GM23338 (cell line): ENCODE results near the gene EFCAB9. TPM values are rescaled to one million over a fixed set of nuclear protein-coding genes. Genes with fewer than 3 reads are reported as not detected.

ENCODE experiments used
- ATAC-seq: fragments of 200-7000 bp; cut with Tn5 transposase; 3 replicates; pipeline ENCODE4 v1.9.1; 2020
- DNase-seq: peaks from one replicate; pipeline ENCODE4 v3.0.0-alpha.2; 2015; ENCODE audit warnings: low spot score
- H2AFZ ChIP-seq: fragments of 200-600 bp; sonication (generic); 2 replicates; pipeline ENCODE4 v1.8.0; 2016; ENCODE audit warnings: antibody characterized with exemption, mild to moderate bottlenecking, moderate library complexity
- H3F3A ChIP-seq: fragments of 200-600 bp; sonication (generic); replicated peaks from 2 replicates; pipeline ENCODE4 v1.8.0; 2017; ENCODE audit warnings: antibody characterized with exemption, mixed run types, low read depth
- H3K27ac ChIP-seq: fragments of 200-600 bp; sonication (generic); 2 replicates; pipeline ENCODE4 v1.6.1; 2016; ENCODE audit warnings: low read depth
- H3K27me3 ChIP-seq: fragments of 200-600 bp; sonication (generic); 2 replicates; pipeline ENCODE4 v1.8.0; 2016; ENCODE audit warnings: mild to moderate bottlenecking, mixed run types, moderate library complexity; ENCODE audit not compliant: insufficient read depth
- H3K36me3 ChIP-seq: fragments of 200-600 bp; sonication (generic); 2 replicates; pipeline ENCODE4 v1.8.0; 2016; ENCODE audit warnings: mild to moderate bottlenecking; ENCODE audit not compliant: insufficient read depth
- H3K4me1 ChIP-seq: fragments of 200-600 bp; sonication (generic); 2 replicates; pipeline ENCODE4 v1.8.0; 2016; ENCODE audit warnings: mild to moderate bottlenecking, moderate library complexity; ENCODE audit not compliant: insufficient read depth
- H3K4me2 ChIP-seq: fragments of 200-600 bp; sonication (generic); 2 replicates; pipeline ENCODE4 v1.7.1; 2017; ENCODE audit warnings: mixed run types
- H3K4me3 ChIP-seq: fragments of 200-600 bp; sonication (generic); 2 replicates; pipeline ENCODE4 v1.6.1; 2016; ENCODE audit warnings: mixed run types
- H3K79me2 ChIP-seq: fragments of 200-600 bp; sonication (generic); replicated peaks from 2 replicates; pipeline ENCODE4 v1.8.0; 2017; ENCODE audit warnings: mild to moderate bottlenecking; ENCODE audit not compliant: insufficient read depth
- H3K9me2 ChIP-seq: fragments of 200-600 bp; sonication (generic); 2 replicates; pipeline ENCODE4 v1.8.0; 2017; ENCODE audit not compliant: insufficient read depth
- H4K20me1 ChIP-seq: fragments of 200-600 bp; sonication (generic); replicated peaks from 2 replicates; pipeline ENCODE4 v1.8.0; 2017; ENCODE audit warnings: mild to moderate bottlenecking; ENCODE audit not compliant: insufficient read depth
- H3K27ac Mint-ChIP-seq: 2 replicates; pipeline ENCODE4 v1.8.0; 2020; ENCODE audit warnings: inconsistent platforms, mild to moderate bottlenecking, moderate library complexity, mixed read lengths
- H3K27me3 Mint-ChIP-seq: 3 replicates; pipeline ENCODE4 v1.8.0; 2022; ENCODE audit warnings: low read depth, mild to moderate bottlenecking, moderate library complexity, mixed read lengths, inconsistent platforms; ENCODE audit not compliant: insufficient read depth, poor library complexity
- H3K36me3 Mint-ChIP-seq: 3 replicates; pipeline ENCODE4 v1.8.0; 2021; ENCODE audit warnings: low read depth, mild to moderate bottlenecking, inconsistent platforms, moderate library complexity, mixed read lengths
- H3K4me1 Mint-ChIP-seq: 3 replicates; pipeline ENCODE4 v1.8.0; 2020; ENCODE audit warnings: mild to moderate bottlenecking, inconsistent platforms, mixed read lengths
- H3K4me3 Mint-ChIP-seq: 3 replicates; pipeline ENCODE4 v1.8.0; 2021; ENCODE audit warnings: moderate library complexity, mild to moderate bottlenecking, inconsistent platforms, mixed read lengths
- H3K9me3 Mint-ChIP-seq: 3 replicates; pipeline ENCODE4 v1.8.0; 2020; ENCODE audit warnings: moderate library complexity, mild to moderate bottlenecking, inconsistent platforms, mixed read lengths
- CREB1 ChIP-seq: fragments of 250-450 bp; sonication (Bioruptor Pico); IDR thresholded peaks from 2 replicates; pipeline ENCODE4 v1.5.0; 2020; ENCODE audit warnings: low read depth, mild to moderate bottlenecking, moderate library complexity
- EZH2 ChIP-seq: fragments of 200-600 bp; sonication (generic); IDR thresholded peaks from one replicate; pipeline ENCODE4 v1.8.0; 2017; ENCODE audit warnings: antibody characterized with exemption, mild to moderate bottlenecking, low read depth; ENCODE audit not compliant: unreplicated experiment
- EZH2phosphoT487 ChIP-seq: fragments of 200-600 bp; sonication (generic); IDR thresholded peaks from one replicate; pipeline ENCODE4 v1.8.1; 2018; ENCODE audit warnings: antibody characterized with exemption; ENCODE audit not compliant: unreplicated experiment
- JUNB ChIP-seq: IDR thresholded peaks from one replicate; pipeline ENCODE4 v1.6.1; 2016; ENCODE audit warnings: antibody characterized with exemption; ENCODE audit not compliant: unreplicated experiment
- NANOG ChIP-seq: IDR thresholded peaks from 2 replicates; pipeline ENCODE4 v1.6.1; 2016; ENCODE audit warnings: antibody characterized with exemption, borderline replicate concordance
- POLR2AphosphoS5 ChIP-seq: IDR thresholded peaks from 2 replicates; pipeline ENCODE4 v1.6.1; 2016; ENCODE audit warnings: antibody characterized with exemption, low read depth
- STAT1 ChIP-seq: IDR thresholded peaks from one replicate; pipeline ENCODE4 v1.6.1; 2016; ENCODE audit warnings: antibody characterized with exemption; ENCODE audit not compliant: unreplicated experiment
- ZNF114 ChIP-seq: fragments of 250-450 bp; sonication (Bioruptor Pico); IDR thresholded peaks from 2 replicates; pipeline ENCODE4 v1.5.0; 2020; ENCODE audit warnings: mild to moderate bottlenecking, moderate library complexity
- ZNF331 ChIP-seq: fragments of 250-450 bp; sonication (Bioruptor Pico); IDR thresholded peaks from 2 replicates; pipeline ENCODE4 v1.5.0; 2020; ENCODE audit warnings: low read depth, mild to moderate bottlenecking, moderate library complexity
- polyA plus RNA-seq: library from polyadenylated mRNA; unstranded; fragments of >200 nt; fragmentation: Nextera tagmentation; extraction: Ambion mirVana; gene quantifications from 2 replicates; pipeline ENCODE4 v1.2.1, GENCODE V29; 2016
- total RNA-seq: library from RNA; depleted of rRNA; stranded (reverse); fragments of >200 nt; shearing (Covaris generic); gene quantifications from 2 replicates; pipeline ENCODE4 v1.2.3, GENCODE V29; 2014
- TF ChIP-seq, protein P1 (sequence below): IDR thresholded peaks from 2 replicates; pipeline ENCODE4 v1.6.1; 2016; ENCODE audit warnings: antibody characterized with exemption
- TF ChIP-seq, protein P2 (sequence below), 2 experiments: fragments of 200-600 bp in 1 of 2; sonication (generic) in 1 of 2; conservative IDR thresholded peaks; 2 replicates each; pipeline versions ENCODE4 v1.5.1 to v1.6.1; 2016 to 2017; ENCODE audit warnings: antibody characterized with exemption in 2 of 2, low read depth in 2 of 2, mild to moderate bottlenecking in 2 of 2, moderate library complexity in 1 of 2
- TF ChIP-seq, protein P3 (sequence below): fragments of 250-450 bp; sonication (Bioruptor Pico); IDR thresholded peaks from 2 replicates; pipeline ENCODE4 v1.5.0; 2020; ENCODE audit warnings: mild to moderate bottlenecking, moderate library complexity

Gene EFCAB9
- total and polyA plus RNA-seq, 2 experiments from 2014 or later, result not detected

DNA sequence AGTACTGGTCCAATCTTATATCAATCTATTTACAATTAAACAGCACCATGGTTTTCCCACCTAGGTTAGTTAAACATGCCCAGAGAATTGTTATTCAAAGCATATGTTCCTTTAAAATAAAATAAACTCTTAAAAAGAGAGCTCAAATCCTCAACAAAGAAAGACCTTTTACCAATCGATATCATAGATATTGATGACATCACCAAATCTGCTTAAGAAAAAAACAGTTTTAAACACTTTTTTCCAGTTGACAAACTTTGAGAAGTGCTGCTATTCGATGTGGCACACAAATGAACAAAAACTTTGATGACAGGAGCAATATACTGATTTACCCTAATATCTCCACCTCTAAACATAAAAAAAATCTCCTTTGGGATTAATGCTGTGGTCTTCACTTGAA is 15.7 kb downstream of the EFCAB9 start (continued):
- TF ChIP-seq EZH2phosphoT487, result no peak

DNA sequence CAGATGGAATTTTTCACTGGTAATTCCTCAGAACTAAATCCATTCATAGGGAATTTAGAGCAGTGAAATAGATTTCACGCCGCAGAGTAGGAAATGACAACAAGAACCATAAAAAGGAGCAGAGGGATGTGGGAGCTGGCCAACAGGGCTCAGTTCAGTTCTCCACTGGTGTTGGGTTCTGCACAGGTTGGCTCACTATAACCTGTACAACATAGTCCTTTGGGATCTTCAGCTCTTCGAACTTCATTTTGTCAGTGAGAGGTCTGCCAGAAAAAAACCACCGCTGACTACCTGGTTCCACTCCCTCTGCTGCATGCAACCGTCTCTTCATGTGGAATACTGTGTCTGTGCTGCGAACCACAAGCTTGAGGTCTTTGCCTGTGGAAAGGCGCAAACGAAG is 17.7 kb downstream of the EFCAB9 start:
- DNase-seq, result no peak
- H3K9me3 Mint-ChIP-seq, result no peaks in the 10 kb centered on the region
- H3K4me1 Mint-ChIP-seq, result 0 out of 3 replicates have a peak, but pooled peaks cover 4% of the 10 kb centered on the region
- no peaks in the 10 kb centered on the region; the same call in 1 of the 2 replicates for H3F3A ChIP-seq
- no peaks in the 10 kb centered on the region for H3K4me1 ChIP-seq
- no peaks in the 10 kb centered on the region for H3K27me3 ChIP-seq
- peaks cover 24% of the 10 kb centered on the region for H3K79me2 ChIP-seq
- no peak overlapping the region for H3K4me2 ChIP-seq
- TF ChIP-seq, protein P1, sequence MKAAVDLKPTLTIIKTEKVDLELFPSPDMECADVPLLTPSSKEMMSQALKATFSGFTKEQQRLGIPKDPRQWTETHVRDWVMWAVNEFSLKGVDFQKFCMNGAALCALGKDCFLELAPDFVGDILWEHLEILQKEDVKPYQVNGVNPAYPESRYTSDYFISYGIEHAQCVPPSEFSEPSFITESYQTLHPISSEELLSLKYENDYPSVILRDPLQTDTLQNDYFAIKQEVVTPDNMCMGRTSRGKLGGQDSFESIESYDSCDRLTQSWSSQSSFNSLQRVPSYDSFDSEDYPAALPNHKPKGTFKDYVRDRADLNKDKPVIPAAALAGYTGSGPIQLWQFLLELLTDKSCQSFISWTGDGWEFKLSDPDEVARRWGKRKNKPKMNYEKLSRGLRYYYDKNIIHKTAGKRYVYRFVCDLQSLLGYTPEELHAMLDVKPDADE, result no peak
- TF ChIP-seq ZNF331 (CRISPR knock-in tag) (no peak), ZNF114 (CRISPR knock-in tag) (no peak), EZH2phosphoT487 (no peak), EZH2 (no peak), STAT1 (no peak), CREB1 (CRISPR knock-in tag) (no peak), POLR2AphosphoS5 (no peak), NANOG (no peak), JUNB (no peak)
- TF ChIP-seq, protein P2, sequence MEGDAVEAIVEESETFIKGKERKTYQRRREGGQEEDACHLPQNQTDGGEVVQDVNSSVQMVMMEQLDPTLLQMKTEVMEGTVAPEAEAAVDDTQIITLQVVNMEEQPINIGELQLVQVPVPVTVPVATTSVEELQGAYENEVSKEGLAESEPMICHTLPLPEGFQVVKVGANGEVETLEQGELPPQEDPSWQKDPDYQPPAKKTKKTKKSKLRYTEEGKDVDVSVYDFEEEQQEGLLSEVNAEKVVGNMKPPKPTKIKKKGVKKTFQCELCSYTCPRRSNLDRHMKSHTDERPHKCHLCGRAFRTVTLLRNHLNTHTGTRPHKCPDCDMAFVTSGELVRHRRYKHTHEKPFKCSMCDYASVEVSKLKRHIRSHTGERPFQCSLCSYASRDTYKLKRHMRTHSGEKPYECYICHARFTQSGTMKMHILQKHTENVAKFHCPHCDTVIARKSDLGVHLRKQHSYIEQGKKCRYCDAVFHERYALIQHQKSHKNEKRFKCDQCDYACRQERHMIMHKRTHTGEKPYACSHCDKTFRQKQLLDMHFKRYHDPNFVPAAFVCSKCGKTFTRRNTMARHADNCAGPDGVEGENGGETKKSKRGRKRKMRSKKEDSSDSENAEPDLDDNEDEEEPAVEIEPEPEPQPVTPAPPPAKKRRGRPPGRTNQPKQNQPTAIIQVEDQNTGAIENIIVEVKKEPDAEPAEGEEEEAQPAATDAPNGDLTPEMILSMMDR (conservative IDR thresholded peaks at IDR 0.05; ENCODE audit: low read depth in 2 of 2), result no peak
- TF ChIP-seq, protein P3, sequence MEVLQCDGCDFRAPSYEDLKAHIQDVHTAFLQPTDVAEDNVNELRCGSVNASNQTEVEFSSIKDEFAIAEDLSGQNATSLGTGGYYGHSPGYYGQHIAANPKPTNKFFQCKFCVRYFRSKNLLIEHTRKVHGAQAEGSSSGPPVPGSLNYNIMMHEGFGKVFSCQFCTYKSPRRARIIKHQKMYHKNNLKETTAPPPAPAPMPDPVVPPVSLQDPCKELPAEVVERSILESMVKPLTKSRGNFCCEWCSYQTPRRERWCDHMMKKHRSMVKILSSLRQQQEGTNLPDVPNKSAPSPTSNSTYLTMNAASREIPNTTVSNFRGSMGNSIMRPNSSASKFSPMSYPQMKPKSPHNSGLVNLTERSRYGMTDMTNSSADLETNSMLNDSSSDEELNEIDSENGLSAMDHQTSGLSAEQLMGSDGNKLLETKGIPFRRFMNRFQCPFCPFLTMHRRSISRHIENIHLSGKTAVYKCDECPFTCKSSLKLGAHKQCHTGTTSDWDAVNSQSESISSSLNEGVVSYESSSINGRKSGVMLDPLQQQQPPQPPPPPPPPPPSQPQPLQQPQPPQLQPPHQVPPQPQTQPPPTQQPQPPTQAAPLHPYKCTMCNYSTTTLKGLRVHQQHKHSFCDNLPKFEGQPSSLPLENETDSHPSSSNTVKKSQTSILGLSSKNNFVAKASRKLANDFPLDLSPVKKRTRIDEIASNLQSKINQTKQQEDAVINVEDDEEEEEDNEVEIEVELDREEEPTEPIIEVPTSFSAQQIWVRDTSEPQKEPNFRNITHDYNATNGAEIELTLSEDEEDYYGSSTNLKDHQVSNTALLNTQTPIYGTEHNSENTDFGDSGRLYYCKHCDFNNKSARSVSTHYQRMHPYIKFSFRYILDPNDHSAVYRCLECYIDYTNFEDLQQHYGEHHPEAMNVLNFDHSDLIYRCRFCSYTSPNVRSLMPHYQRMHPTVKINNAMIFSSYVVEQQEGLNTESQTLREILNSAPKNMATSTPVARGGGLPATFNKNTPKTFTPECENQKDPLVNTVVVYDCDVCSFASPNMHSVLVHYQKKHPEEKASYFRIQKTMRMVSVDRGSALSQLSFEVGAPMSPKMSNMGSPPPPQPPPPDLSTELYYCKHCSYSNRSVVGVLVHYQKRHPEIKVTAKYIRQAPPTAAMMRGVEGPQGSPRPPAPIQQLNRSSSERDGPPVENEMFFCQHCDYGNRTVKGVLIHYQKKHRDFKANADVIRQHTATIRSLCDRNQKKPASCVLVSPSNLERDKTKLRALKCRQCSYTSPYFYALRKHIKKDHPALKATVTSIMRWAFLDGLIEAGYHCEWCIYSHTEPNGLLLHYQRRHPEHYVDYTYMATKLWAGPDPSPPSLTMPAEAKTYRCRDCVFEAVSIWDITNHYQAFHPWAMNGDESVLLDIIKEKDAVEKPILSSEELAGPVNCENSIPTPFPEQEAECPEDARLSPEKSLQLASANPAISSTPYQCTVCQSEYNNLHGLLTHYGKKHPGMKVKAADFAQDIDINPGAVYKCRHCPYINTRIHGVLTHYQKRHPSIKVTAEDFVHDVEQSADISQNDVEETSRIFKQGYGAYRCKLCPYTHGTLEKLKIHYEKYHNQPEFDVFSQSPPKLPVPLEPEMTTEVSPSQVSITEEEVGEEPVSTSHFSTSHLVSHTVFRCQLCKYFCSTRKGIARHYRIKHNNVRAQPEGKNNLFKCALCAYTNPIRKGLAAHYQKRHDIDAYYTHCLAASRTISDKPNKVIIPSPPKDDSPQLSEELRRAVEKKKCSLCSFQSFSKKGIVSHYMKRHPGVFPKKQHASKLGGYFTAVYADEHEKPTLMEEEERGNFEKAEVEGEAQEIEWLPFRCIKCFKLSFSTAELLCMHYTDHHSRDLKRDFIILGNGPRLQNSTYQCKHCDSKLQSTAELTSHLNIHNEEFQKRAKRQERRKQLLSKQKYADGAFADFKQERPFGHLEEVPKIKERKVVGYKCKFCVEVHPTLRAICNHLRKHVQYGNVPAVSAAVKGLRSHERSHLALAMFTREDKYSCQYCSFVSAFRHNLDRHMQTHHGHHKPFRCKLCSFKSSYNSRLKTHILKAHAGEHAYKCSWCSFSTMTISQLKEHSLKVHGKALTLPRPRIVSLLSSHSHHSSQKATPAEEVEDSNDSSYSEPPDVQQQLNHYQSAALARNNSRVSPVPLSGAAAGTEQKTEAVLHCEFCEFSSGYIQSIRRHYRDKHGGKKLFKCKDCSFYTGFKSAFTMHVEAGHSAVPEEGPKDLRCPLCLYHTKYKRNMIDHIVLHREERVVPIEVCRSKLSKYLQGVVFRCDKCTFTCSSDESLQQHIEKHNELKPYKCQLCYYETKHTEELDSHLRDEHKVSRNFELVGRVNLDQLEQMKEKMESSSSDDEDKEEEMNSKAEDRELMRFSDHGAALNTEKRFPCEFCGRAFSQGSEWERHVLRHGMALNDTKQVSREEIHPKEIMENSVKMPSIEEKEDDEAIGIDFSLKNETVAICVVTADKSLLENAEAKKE (CRISPR knock-in tag), result no peak
- H3K4me3 ChIP-seq, result no peak overlapping the region
- peaks cover 25% of the 10 kb centered on the region for H3K36me3 ChIP-seq
- H3K27ac Mint-ChIP-seq, result no peak overlapping the region
- no peak overlapping the region for H3K27ac ChIP-seq
- ATAC-seq, result no peak
- no peaks in the 10 kb centered on the region for H3K27me3 Mint-ChIP-seq
- peaks cover 29% of the 10 kb centered on the region for H4K20me1 ChIP-seq
- no peak overlapping the region for H2AFZ ChIP-seq
- H3K36me3 Mint-ChIP-seq, result peaks cover 38% of the 10 kb centered on the region
- no peaks in the 10 kb centered on the region for H3K9me2 ChIP-seq
- H3K4me3 Mint-ChIP-seq, result no peak overlapping the region
